Measurements from ENCODE around the gene RPE.
A peak's percentile ranks its signal among the peaks of the same experiment; 100 is the strongest.

GRCh38 chr2:209977386-209978239 lies 24.8 kb upstream of the RPE start:
- TF ChIP-seq CTCF (IDR thresholded peaks at IDR 0.05), result peak; percentile 23 to 65 (median 60)
- no peak for TF ChIP-seq POLR2A (IDR thresholded peaks at IDR 0.05)
